Endometrium (tissue), 2 donors: ENCODE results near the gene GADL1.

Experiments used
- FAIRE-seq: peaks from 2 replicates; lab custom pipeline; 2012; peaks lifted over from hg19 to GRCh38; lab: Jason Lieb, UNC
- donor health status: control.
- donor health status: control.

The GADL1 gene

DNA sequence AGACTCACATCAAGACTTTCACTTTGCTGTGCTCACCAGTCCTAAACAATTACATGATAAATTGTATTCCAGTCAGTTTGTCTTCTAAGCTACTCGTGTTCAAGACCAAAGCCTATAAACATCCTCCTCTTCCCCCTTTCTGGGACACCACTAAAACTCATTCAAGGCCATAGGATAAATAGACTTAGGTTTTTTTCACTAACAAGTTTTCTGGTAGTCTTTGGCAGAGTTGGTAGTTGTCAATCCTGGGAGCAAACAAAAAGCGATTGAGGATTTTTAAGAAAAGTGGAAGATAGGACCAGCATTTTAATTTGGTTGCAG lies 173.2 kb downstream of the GADL1 start:
- FAIRE-seq, result no peak

GRCh38 chr3:30720586-30721313 lies 173.7 kb downstream of the GADL1 start:
- FAIRE-seq, result no peak

DNA sequence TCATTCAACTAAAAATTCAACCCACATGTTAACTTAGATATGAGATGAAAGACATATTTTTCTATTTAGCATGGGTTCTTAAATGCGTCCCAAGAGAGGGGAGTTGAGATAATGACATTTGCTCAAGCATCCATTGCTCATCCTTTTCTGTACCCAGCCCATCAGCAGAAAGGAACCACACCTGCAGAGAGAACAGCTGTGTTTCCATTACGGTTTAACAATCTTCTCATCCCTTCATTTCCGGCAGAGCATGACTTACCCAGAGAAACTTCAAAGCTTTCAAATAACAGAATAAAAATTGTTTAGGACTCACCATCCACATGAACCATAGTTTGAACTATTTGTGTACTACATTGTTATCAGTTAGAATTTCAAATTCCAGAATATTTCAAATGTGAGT lies 174.9 kb downstream of the GADL1 start:
- FAIRE-seq, result no peak

GRCh38 chr3:30713885-30714503 lies 180.5 kb downstream of the GADL1 start:
- no peak for FAIRE-seq

GRCh38 chr3:30712991-30713390 lies 181.5 kb downstream of the GADL1 start:
- FAIRE-seq, result no peak

DNA sequence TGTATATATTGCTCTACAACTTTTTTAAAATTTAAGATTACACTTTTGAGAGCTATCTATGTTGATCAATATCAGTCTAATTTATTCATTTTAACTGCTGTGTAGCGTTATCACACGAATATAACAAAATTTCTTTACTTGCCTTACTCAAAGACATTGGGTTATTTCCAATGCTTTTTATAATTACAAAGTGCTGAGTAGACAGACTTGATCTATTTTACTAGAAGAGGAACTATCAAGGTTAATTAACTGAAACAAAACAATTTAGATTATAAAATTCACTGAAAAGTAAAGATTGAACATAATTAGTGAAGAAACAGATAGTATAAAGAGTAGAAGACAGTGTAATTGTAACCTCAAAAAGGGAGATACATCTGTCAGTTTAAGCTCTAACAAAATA lies 182.6 kb downstream of the GADL1 start:
- no peak for FAIRE-seq

DNA sequence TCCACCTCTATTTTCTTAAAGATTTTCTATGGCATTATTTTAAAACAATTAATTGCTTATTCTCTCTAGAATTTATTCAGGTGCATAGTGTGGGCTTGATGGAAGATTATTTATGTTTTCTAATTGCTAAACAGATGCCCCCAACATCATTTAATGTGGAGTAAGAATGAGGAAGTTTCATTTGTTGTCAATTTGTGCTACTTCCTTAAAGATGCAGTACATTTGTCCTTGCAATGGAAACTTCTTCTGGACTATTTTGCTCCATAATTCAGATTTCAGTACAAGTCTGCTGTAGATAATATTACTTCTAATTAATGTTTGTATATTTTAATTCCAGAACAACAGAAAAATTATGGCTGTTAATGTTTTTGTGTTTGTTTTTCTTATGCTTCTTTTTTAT lies 183.3 kb downstream of the GADL1 start:
- FAIRE-seq, result no peak

- FAIRE-seq, result no peak
Measured at GRCh38 chr3:30710017-30710416, 184.4 kb downstream of the GADL1 start.

DNA sequence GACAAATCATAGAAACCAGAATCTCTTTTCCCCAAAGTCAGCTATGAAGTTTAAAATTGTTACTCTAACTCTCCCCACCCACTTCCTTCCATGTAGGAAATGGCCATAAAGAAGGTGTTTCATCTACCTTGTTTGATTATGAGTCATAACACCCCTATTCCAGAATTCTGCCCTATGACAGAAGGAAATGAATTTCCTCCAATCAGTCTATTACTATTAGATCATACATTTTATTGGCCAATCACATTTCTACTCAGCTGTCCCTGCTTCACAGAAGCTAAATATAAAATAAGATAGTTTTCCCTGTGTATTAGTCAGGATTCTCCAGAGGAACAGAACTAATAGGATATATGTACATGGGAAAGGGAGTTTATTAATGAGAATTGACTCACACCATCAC lies 186.0 kb downstream of the GADL1 start:
- no peak for FAIRE-seq

- FAIRE-seq, result no peak
Measured at GRCh38 chr3:30707825-30708224, 186.6 kb downstream of the GADL1 start.

DNA sequence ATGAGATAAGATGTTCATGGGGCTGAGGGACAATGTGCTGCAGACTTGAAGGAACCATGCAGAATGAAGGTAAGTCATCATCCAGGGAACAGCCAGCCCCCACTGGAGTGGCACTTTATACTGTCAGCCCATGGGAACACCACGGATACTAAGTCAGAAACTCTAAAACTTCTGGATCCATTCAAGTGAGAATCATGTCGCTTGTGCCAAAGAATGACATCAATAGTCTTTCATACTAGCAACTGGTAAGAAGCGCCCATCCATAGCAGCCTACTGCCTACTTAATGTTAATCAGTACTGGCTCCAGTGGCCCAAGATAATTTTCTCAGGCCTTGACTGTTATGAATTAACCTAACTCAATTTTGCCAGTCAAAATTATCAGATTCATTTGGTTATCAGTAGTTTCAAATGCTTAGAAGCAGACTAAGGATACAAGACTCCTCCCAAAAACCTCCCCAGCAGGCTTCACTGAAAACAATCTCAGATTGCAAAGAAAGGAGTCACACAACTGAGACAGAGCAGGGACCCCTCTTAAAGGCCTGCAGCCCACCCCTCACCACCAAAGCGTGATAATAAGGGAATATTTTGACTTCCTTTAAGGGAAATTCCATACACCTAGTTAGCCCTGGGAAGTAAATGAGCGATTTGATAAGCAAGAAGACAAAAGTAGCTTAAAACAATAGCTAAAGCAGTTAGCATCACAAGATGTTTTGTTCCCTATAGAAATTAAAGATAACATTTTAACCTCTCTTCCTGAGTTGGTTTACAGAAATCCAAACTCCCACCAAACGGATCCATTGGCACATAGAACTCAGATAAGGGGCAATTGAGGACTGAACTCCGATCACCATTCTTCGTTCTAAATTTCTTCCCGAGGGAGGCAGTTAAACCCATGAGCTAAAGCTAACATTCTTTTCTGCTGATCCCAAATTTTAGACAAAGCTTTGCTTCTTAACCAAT lies 189.2 kb downstream of the GADL1 start:
- FAIRE-seq, result no peak

GRCh38 chr3:30702828-30703397 lies 191.5 kb downstream of the GADL1 start:
- no peak for FAIRE-seq

GRCh38 chr3:30702038-30702827 lies 192.2 kb downstream of the GADL1 start:
- FAIRE-seq, result no peak

DNA sequence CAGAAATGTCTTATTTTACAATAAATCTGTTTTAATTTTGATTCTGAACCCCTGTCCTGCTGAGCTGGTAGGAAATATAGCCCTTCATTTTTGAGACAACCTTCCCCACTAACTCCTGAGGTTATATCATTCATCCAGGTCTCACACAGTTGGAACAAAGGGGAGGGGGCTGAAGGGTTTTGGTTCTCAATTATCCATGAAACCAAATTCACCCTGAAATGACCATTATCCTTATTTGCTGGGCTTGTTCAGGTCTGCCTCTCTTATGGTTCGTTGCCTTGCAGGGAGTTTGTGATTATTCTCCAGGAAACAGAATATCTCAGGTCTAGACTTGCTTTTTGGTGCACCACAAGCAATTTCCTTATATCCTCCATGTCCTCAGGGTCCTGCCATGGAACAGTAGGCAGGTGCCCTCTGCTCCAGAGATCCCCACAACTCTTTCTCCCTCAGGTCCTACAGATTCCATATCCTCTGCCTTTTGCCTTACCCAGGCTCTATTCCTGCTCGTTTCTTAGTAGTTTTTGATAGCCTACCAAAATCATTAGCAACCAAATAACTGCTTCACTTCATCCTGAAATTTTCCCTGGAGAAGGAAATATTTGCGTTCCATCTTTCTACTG lies 193.6 kb downstream of the GADL1 start:
- no peak for FAIRE-seq

- no peak for FAIRE-seq
Measured at GRCh38 chr3:30699927-30700326, 194.5 kb downstream of the GADL1 start.

DNA sequence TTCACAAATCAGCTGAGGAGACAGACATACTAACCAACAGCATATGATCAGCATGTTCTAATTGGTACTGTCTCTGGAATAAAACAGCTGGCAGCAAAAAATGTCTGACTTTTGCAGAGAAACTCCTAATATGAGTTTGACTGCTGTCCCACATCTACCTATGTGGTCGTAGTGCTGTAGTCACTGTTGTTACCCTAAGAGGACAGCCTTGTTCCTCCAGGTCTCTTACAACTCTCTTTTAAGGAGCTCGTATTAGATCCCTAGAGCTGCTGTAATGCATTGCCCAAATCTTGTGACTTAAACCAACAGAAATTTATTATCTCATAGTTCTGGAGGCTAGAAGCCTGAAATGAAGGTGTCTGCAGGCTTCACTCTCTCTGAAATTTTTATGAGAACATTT lies 195.9 kb downstream of the GADL1 start:
- FAIRE-seq, result no peak

- FAIRE-seq, result no peak
Measured at GRCh38 chr3:30696896-30697295, 197.6 kb downstream of the GADL1 start.

DNA sequence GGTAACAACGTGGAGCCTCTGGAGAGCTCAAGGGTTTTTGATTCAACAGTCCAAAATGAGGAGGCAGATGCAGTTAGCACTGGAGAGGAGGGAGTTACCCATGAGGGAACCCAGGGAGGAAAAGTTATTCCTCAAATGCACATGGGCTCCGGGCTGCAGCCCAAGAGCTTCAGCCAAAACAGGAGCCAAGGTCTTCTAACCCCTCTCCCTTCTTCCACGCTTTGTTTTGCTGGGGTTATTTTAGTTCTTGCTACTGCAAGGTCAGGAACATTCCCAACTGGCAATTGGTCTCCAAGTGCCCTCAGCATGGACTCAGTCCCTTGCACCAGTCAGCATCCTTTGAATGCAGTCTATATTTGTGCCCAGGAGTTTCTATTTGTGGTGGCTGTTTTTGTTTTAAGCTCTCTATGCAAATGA lies 198.1 kb downstream of the GADL1 start:
- no peak for FAIRE-seq

DNA sequence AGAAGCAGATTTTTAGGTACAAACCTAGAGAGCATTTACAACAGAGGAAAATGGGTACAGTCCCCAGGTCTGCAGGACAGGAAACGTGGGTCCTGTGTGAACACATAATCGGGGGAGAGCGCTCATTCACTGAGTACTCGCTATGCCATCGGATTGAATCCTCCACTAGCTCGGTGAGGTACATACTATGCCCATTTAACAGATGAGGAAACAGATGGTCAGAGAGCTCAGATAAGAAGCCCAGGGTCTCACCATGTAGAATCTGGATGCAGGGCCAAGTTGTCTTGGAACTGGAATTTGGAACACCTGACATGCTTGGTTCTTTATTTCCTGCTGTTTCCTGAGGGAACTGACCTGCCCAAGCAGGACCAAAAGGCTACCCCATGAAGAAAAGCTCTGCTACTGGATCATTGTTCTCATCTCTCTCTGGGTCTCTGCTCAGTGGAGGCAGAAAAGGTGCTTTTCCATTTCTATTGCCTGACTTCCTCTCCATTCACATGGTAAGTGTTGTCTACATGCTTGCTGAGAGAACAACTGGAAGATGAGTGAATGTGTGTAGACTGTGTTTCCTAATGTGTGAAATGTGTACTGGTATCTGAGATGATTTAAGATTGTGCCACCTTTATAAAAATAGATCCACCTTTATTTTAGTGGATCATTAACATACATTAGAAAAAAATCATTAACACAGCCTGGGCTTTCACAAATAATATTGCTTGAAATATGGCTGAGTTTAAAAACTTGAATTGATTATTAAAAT lies 199.0 kb downstream of the GADL1 start:
- no peak for FAIRE-seq

DNA sequence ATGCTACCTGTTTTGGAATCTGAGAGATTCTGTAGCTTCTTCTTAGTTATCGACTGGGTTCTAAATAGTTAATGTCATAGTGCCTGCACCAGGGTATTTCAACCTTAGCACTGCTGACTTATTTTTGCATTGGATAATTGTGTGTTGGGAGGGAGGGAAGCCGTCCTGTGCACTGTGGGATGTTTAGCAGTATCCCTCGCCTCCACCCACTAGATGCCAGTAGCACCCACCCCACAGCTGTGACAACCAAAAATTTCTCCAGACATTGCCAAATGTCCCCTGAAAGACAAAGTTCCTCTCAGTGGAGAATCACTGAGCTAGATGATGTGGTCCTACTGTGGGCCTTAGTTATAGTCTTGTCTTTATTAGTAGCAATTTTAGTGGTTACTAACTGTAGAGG lies 199.8 kb downstream of the GADL1 start:
- FAIRE-seq, result no peak

DNA sequence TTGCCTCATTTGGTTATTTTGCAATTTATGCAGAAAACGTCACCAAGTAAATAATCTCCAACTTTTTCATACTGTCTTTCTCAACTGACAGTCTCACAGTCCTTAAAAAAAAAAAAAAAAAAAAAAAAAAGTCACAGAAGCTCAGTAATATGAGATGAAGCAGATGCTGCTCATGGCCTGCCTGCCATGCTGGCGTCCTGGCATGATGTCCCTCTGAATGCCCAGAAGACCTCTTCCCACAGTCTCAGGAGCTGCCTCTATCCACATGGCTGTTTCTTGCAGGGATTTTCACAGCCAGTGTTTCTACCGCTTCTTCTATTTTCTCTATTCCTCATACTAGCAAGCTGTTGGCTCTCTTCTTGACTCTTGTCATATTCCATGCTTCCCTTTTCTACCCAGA lies 200.3 kb downstream of the GADL1 start:
- FAIRE-seq, result no peak
